ENCODE results near the gene ADAM19. TPM values are rescaled to one million over a fixed set of nuclear protein-coding genes. Genes with fewer than 3 reads are reported as not detected.

ADAM19 gene
- polyA plus RNA-seq, 1 donor from 2014 or later, result 9.9 TPM

DNA sequence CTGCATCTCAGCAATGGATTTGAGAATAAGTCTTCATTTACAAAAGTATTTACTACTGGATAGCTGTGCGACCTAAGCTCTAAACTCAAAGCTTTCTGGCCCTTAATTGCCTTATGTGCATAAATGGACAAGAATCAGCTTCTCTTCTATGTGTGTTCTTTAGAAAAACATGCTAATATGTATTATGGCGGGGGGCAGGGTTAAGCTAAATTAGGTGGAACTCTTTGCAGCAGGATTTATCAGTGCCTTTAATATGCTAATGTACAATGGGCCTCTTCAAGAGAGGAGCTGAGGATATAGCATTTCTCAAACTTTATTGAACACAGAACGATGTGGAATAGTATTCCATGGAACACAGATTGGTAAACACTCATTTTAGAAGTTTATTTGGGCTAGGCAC lies 125.6 kb downstream of the ADAM19 start:
- Histone ChIP-seq H2AFZ (ENCODE audit: low read depth, low read length) (no peak overlapping the region), H3K9ac (ENCODE audit: low read length) (no peak overlapping the region), H3K27me3 (ENCODE audit: insufficient read depth, low read depth, low read length) (no peaks in the 10 kb centered on the region), H3K4me3 (ENCODE audit: low read length) (no peak overlapping the region), H3K9me2 (ENCODE audit: insufficient read depth, low read length) (no peaks in the 10 kb centered on the region), H3K36me3 (ENCODE audit: insufficient read depth, low read length) (no peaks in the 10 kb centered on the region), H3K79me2 (replicated peaks; ENCODE audit: insufficient read depth, low read length) (no peaks in the 10 kb centered on the region), H3K4me2 (ENCODE audit: low read length) (no peak overlapping the region), H4K20me1 (ENCODE audit: insufficient read depth) (no peaks in the 10 kb centered on the region), H3F3A (ENCODE audit: insufficient read depth, low read length, poor library complexity, severe bottlenecking) (no peaks in the 10 kb centered on the region), H3K27ac (ENCODE audit: low read length) (no peak overlapping the region), H3K9me3 (ENCODE audit: low read length) (no peaks in the 10 kb centered on the region)
- no peak for TF ChIP-seq SMC3 (conservative IDR thresholded peaks at IDR 0.05; ENCODE audit: poor library complexity)
- no peak for TF ChIP-seq MXI1 (conservative IDR thresholded peaks at IDR 0.05; ENCODE audit: poor library complexity, severe bottlenecking)
- no peak for TF ChIP-seq EZH2 (IDR thresholded peaks at IDR 0.05; ENCODE audit: borderline replicate concordance, insufficient read depth, low read length, poor library complexity, severe bottlenecking)
- TF ChIP-seq, protein P1, sequence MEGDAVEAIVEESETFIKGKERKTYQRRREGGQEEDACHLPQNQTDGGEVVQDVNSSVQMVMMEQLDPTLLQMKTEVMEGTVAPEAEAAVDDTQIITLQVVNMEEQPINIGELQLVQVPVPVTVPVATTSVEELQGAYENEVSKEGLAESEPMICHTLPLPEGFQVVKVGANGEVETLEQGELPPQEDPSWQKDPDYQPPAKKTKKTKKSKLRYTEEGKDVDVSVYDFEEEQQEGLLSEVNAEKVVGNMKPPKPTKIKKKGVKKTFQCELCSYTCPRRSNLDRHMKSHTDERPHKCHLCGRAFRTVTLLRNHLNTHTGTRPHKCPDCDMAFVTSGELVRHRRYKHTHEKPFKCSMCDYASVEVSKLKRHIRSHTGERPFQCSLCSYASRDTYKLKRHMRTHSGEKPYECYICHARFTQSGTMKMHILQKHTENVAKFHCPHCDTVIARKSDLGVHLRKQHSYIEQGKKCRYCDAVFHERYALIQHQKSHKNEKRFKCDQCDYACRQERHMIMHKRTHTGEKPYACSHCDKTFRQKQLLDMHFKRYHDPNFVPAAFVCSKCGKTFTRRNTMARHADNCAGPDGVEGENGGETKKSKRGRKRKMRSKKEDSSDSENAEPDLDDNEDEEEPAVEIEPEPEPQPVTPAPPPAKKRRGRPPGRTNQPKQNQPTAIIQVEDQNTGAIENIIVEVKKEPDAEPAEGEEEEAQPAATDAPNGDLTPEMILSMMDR (IDR thresholded peaks at IDR 0.05; ENCODE audit: poor library complexity, severe bottlenecking), result no peak
- TF ChIP-seq RAD21 (conservative IDR thresholded peaks at IDR 0.05), result no peak
- no peak for TF ChIP-seq POLR2AphosphoS5 (IDR thresholded peaks at IDR 0.05)
- TF ChIP-seq TAF1 (IDR thresholded peaks at IDR 0.05; ENCODE audit: low read depth), result no peak
- TF ChIP-seq EP300 (conservative IDR thresholded peaks at IDR 0.05; ENCODE audit: poor library complexity, severe bottlenecking), result no peak
- TF ChIP-seq, protein P2, sequence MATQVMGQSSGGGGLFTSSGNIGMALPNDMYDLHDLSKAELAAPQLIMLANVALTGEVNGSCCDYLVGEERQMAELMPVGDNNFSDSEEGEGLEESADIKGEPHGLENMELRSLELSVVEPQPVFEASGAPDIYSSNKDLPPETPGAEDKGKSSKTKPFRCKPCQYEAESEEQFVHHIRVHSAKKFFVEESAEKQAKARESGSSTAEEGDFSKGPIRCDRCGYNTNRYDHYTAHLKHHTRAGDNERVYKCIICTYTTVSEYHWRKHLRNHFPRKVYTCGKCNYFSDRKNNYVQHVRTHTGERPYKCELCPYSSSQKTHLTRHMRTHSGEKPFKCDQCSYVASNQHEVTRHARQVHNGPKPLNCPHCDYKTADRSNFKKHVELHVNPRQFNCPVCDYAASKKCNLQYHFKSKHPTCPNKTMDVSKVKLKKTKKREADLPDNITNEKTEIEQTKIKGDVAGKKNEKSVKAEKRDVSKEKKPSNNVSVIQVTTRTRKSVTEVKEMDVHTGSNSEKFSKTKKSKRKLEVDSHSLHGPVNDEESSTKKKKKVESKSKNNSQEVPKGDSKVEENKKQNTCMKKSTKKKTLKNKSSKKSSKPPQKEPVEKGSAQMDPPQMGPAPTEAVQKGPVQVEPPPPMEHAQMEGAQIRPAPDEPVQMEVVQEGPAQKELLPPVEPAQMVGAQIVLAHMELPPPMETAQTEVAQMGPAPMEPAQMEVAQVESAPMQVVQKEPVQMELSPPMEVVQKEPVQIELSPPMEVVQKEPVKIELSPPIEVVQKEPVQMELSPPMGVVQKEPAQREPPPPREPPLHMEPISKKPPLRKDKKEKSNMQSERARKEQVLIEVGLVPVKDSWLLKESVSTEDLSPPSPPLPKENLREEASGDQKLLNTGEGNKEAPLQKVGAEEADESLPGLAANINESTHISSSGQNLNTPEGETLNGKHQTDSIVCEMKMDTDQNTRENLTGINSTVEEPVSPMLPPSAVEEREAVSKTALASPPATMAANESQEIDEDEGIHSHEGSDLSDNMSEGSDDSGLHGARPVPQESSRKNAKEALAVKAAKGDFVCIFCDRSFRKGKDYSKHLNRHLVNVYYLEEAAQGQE (IDR thresholded peaks at IDR 0.05; ENCODE audit: borderline replicate concordance), result no peak

DNA sequence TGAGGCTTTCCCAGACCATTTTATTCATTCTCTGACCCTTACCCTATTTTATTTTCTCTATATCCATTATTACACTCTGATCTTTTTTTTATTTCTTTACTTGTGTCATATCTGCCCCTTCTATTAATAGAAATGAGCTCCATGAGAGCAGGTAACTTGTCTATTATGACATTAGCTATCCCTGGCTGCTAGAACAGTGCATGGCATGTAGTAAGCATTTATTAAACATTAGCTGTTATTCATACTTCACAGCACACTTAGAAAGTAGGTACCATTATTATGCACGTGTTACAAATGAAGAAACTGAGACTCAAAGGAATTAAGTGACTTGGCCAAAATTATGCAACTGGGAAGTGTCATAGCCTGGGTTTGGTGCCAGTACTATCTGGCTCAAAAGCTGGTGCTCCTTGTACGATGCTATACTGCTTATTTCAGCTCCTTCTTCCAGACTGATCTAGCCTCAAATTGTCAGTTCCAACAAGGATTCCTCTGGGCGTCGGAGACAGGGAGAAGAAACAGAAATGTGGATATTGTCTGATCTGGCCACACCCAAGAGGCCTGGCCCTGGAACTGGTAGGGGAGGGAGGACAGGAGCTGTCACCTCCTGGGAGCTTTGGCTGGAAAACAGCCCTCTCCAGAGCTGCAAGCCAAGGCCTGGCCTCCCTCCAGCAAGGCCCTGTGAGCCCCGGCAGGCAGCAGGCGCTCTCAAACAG lies 126.4 kb downstream of the ADAM19 start:
- no peak overlapping the region for H3K27ac ChIP-seq (ENCODE audit: low read length)
- H3K9me3 ChIP-seq (ENCODE audit: low read length), result no peaks in the 10 kb centered on the region
- H3K9ac ChIP-seq (ENCODE audit: low read length), result no peak overlapping the region
- H3K4me2 ChIP-seq (ENCODE audit: low read length), result no peak overlapping the region
- H3K27me3 ChIP-seq (ENCODE audit: insufficient read depth, low read depth, low read length), result no peaks in the 10 kb centered on the region
- no peaks in the 10 kb centered on the region for H3K79me2 ChIP-seq (replicated peaks; ENCODE audit: insufficient read depth, low read length)
- H2AFZ ChIP-seq (ENCODE audit: low read depth, low read length), result no peak overlapping the region
- H3F3A ChIP-seq (ENCODE audit: insufficient read depth, low read length, poor library complexity, severe bottlenecking), result no peaks in the 10 kb centered on the region
- TF ChIP-seq TAF1 (IDR thresholded peaks at IDR 0.05; ENCODE audit: low read depth) (no peak), POLR2AphosphoS5 (IDR thresholded peaks at IDR 0.05) (no peak), EZH2 (IDR thresholded peaks at IDR 0.05; ENCODE audit: borderline replicate concordance, insufficient read depth, low read length, poor library complexity, severe bottlenecking) (no peak), MXI1 (conservative IDR thresholded peaks at IDR 0.05; ENCODE audit: poor library complexity, severe bottlenecking) (no peak)
- TF ChIP-seq, protein P1 (IDR thresholded peaks at IDR 0.05; ENCODE audit: poor library complexity, severe bottlenecking), result no peak
- no peak overlapping the region for H3K4me3 ChIP-seq (ENCODE audit: low read length)
- H3K9me2 ChIP-seq (ENCODE audit: insufficient read depth, low read length), result no peaks in the 10 kb centered on the region
- no peaks in the 10 kb centered on the region for H3K36me3 ChIP-seq (ENCODE audit: insufficient read depth, low read length)
- H4K20me1 ChIP-seq (ENCODE audit: insufficient read depth), result no peaks in the 10 kb centered on the region
